CD4-positive, alpha-beta T cell treated with Interleukin-6 at 100 ng/mL for 8 hours (primary cell): Measurements from ENCODE around the gene GRIFIN.
A peak's percentile ranks its signal among the peaks of the same experiment; 100 is the strongest.
"Not testable (repeated sequence)": the region's sequence is repeated elsewhere in the genome, so short reads cannot be mapped to it uniquely, and the experiment has no call there.

Experiments used
- DNase-seq: peaks from one replicate; pipeline ENCODE4 v3.0.0-alpha.2; 2020; ENCODE audit warnings: mixed read lengths, low spot score

Gene GRIFIN

GRCh38 chr7:2453849-2454248 is 22.3 kb downstream of the GRIFIN start:
- not testable (repeated sequence) for DNase-seq

- no peak for DNase-seq
These were observed 23.4 kb downstream of the GRIFIN start for GRCh38 chr7:2452643-2453270.

- no peak for DNase-seq
These were observed 24.1 kb downstream of the GRIFIN start for GRCh38 chr7:2452074-2452507.

GRCh38 chr7:2451171-2452073 is 24.8 kb downstream of the GRIFIN start:
- DNase-seq: peak; percentile 67

GRCh38 chr7:2450198-2451107 is 25.7 kb downstream of the GRIFIN start:
- DNase-seq: no peak

GRCh38 chr7:2446676-2447075 is 29.5 kb downstream of the GRIFIN start:
- no peak for DNase-seq

- no peak for DNase-seq
These were observed 30.2 kb downstream of the GRIFIN start for GRCh38 chr7:2445898-2446555.

GRCh38 chr7:2445047-2445446 is 31.2 kb downstream of the GRIFIN start:
- no peak for DNase-seq

- no peak for DNase-seq
These were observed 31.7 kb downstream of the GRIFIN start for GRCh38 chr7:2444476-2444875.

- no peak for DNase-seq
These were observed 32.7 kb downstream of the GRIFIN start for GRCh38 chr7:2443491-2443890.

- DNase-seq: no peak
These were observed 34.7 kb downstream of the GRIFIN start for GRCh38 chr7:2441430-2442058.

- no peak for DNase-seq
These were observed 35.5 kb downstream of the GRIFIN start for GRCh38 chr7:2440608-2441245.

GRCh38 chr7:2438775-2439174 is 37.4 kb downstream of the GRIFIN start:
- no peak for DNase-seq

- DNase-seq: no peak
These were observed 38.0 kb downstream of the GRIFIN start for GRCh38 chr7:2438186-2438585.

- no peak for DNase-seq
These were observed 38.6 kb downstream of the GRIFIN start for GRCh38 chr7:2437537-2438148.

GRCh38 chr7:2437136-2437535 is 39.1 kb downstream of the GRIFIN start:
- no peak for DNase-seq

- no peak for DNase-seq
These were observed 39.7 kb downstream of the GRIFIN start for GRCh38 chr7:2436341-2437104.

- DNase-seq: no peak
These were observed 41.1 kb downstream of the GRIFIN start for GRCh38 chr7:2435146-2435545.

GRCh38 chr7:2433713-2434550 is 42.3 kb downstream of the GRIFIN start:
- no peak for DNase-seq
